Gastroesophageal sphincter (tissue), 3 donors: ENCODE results near the gene SLC4A8.

Experiments used
- POLR2A ChIP-seq, 2 donors: fragments of 450-650 bp; IDR thresholded peaks; one replicate each; pipeline ENCODE4 v1.6.1; 2017; ENCODE audit warnings: antibody characterized with exemption in 2 of 2, mild to moderate bottlenecking in 2 of 2, moderate library complexity in 1 of 2
- POLR2AphosphoS5 ChIP-seq: sonication (generic); formaldehyde crosslinking; IDR thresholded peaks from one replicate; pipeline ENCODE4 v1.6.1; 2017; ENCODE audit warnings: antibody characterized with exemption
- TF ChIP-seq, protein P1 (sequence below), 4 experiments: fragments of 200-600 bp in 2 of 4; fragments of 450-650 bp in 2 of 4; sonication (generic) in 1 of 4; IDR thresholded peaks; one replicate each; pipeline ENCODE4 v1.5.1; 2017 to 2019; ENCODE audit warnings: antibody characterized with exemption in 4 of 4, mild to moderate bottlenecking in 2 of 4, moderate library complexity in 2 of 4

DNA sequence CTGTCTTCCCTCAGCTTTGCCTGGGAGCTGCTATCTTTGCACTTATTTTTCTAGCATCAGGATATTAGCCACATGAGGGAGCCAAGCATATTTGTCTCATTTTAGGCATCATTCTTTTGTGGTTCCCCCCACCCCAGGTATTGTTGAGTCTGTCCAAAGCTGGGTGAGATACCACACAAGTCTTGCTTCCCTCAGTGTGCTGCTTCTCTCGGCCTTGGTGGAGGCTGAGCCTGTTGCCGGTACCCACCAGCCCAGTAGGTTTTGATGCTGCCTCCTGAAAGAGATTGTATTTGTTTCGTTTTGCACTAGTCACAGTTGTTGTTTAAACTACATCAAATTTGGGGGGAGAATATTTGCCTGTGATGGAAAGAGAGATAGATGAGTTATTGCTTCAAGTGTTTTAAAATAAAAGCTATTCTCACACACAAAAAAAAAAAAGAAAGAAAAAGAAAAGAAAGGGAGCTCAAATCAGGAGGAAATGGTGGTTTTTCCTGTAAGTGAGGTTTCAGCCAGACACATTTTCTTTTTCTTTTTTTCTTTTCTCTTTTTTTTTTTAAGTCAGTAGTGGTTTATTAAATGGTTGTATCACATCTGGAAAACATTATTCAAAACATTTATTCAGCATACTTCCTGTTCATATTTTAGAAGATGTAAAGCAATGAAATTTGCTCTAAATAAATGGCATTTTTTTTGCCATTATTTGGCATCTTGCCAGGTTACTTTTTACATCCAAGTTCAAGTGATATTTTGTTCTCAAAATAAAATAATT lies 58.5 kb downstream of the SLC4A8 start:
- TF ChIP-seq, protein P1, sequence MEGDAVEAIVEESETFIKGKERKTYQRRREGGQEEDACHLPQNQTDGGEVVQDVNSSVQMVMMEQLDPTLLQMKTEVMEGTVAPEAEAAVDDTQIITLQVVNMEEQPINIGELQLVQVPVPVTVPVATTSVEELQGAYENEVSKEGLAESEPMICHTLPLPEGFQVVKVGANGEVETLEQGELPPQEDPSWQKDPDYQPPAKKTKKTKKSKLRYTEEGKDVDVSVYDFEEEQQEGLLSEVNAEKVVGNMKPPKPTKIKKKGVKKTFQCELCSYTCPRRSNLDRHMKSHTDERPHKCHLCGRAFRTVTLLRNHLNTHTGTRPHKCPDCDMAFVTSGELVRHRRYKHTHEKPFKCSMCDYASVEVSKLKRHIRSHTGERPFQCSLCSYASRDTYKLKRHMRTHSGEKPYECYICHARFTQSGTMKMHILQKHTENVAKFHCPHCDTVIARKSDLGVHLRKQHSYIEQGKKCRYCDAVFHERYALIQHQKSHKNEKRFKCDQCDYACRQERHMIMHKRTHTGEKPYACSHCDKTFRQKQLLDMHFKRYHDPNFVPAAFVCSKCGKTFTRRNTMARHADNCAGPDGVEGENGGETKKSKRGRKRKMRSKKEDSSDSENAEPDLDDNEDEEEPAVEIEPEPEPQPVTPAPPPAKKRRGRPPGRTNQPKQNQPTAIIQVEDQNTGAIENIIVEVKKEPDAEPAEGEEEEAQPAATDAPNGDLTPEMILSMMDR (IDR thresholded peaks at IDR 0.05) = no peak
- TF ChIP-seq POLR2A (IDR thresholded peaks at IDR 0.05) (no peak), POLR2AphosphoS5 (no peak)
